SK-N-SH treated with all-trans-retinoic acid at 6 μM for 48 hours (cell line): ENCODE results near the gene USF2.

ENCODE experiments used
- ARNTL ChIP-seq: fragments of 450-650 bp; formaldehyde crosslinking; IDR thresholded peaks from 2 replicates; pipeline ENCODE4 v1.5.0; 2020; ENCODE audit warnings: low read depth, mild to moderate bottlenecking, moderate library complexity, borderline replicate concordance
- GLIS3 ChIP-seq: fragments of 250-450 bp; sonication (Bioruptor Pico); IDR thresholded peaks from 2 replicates; pipeline ENCODE4 v1.5.0; 2020; ENCODE audit warnings: mild to moderate bottlenecking, moderate library complexity
- OSR1 ChIP-seq: fragments of 250-450 bp; sonication (Bioruptor Pico); IDR thresholded peaks from 2 replicates; pipeline ENCODE4 v1.8.0; 2022; ENCODE audit warnings: moderate library complexity, mild to moderate bottlenecking, inconsistent platforms
- RARB ChIP-seq: fragments of 250-450 bp; sonication (Bioruptor Pico); IDR thresholded peaks from 2 replicates; pipeline ENCODE4 v1.8.0; 2021; ENCODE audit warnings: mild to moderate bottlenecking, moderate library complexity
- TOX ChIP-seq: fragments of 250-450 bp; sonication (Bioruptor Pico); IDR thresholded peaks from 2 replicates; pipeline ENCODE4 v1.8.0; 2021; ENCODE audit warnings: mild to moderate bottlenecking, moderate library complexity, borderline replicate concordance
- ZNF565 ChIP-seq: fragments of 450-650 bp; formaldehyde crosslinking; conservative IDR thresholded peaks from 2 replicates; pipeline ENCODE4 v1.5.0; 2020; ENCODE audit warnings: low read depth, mild to moderate bottlenecking, moderate library complexity
- TF ChIP-seq, protein P1 (sequence below): fragments of 250-450 bp; sonication (Bioruptor Pico); IDR thresholded peaks from 2 replicates; pipeline ENCODE4 v1.8.0; 2020; ENCODE audit warnings: mild to moderate bottlenecking, moderate library complexity, borderline replicate concordance
- TF ChIP-seq, protein P2 (sequence below): fragments of 250-450 bp; sonication (Bioruptor Pico); IDR thresholded peaks from 2 replicates; pipeline ENCODE4 v1.5.1; 2020; ENCODE audit warnings: low read depth, mild to moderate bottlenecking, moderate library complexity

DNA sequence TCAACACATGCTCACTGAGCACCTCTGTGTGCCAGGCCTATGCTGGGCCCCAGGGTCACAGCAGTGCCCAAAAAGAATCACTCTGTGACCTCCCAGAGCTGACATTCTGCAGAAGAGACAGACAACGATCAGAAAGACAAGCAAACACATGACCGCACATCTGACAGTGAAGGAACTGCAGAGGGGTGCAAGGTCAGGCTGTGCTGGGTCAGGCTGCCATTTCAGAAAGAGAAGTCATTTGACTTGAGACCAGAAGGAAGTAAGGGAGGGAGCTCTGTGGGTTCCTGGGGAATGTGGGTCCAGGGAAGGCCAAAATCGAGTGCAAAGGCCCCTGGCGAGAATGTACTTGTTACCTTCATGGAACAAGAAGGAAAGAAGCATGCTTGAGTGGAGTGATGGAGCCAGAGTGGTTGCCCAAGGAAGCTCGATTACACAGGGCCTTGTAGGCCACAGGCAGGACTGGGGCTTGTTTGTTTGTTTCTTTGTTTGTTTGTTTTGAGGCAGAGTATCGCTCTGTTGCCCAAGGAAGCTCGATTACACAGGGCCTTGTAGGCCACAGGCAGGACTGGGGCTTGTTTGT, 48.8 kb downstream of the USF2 start:
- TF ChIP-seq RARB: no peak
- TF ChIP-seq ZNF565 (CRISPR knock-in tag): no peak
- TF ChIP-seq, protein P1, sequence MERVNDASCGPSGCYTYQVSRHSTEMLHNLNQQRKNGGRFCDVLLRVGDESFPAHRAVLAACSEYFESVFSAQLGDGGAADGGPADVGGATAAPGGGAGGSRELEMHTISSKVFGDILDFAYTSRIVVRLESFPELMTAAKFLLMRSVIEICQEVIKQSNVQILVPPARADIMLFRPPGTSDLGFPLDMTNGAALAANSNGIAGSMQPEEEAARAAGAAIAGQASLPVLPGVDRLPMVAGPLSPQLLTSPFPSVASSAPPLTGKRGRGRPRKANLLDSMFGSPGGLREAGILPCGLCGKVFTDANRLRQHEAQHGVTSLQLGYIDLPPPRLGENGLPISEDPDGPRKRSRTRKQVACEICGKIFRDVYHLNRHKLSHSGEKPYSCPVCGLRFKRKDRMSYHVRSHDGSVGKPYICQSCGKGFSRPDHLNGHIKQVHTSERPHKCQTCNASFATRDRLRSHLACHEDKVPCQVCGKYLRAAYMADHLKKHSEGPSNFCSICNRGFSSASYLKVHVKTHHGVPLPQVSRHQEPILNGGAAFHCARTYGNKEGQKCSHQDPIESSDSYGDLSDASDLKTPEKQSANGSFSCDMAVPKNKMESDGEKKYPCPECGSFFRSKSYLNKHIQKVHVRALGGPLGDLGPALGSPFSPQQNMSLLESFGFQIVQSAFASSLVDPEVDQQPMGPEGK (CRISPR knock-in tag): no peak
- TF ChIP-seq, protein P2, sequence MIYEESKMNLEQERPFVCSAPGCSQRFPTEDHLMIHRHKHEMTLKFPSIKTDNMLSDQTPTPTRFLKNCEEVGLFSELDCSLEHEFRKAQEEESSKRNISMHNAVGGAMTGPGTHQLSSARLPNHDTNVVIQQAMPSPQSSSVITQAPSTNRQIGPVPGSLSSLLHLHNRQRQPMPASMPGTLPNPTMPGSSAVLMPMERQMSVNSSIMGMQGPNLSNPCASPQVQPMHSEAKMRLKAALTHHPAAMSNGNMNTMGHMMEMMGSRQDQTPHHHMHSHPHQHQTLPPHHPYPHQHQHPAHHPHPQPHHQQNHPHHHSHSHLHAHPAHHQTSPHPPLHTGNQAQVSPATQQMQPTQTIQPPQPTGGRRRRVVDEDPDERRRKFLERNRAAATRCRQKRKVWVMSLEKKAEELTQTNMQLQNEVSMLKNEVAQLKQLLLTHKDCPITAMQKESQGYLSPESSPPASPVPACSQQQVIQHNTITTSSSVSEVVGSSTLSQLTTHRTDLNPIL (CRISPR knock-in tag): no peak
- TF ChIP-seq ARNTL (CRISPR knock-in tag): no peak
- no peak for TF ChIP-seq TOX (CRISPR knock-in tag)
- TF ChIP-seq GLIS3: no peak
- TF ChIP-seq OSR1 (CRISPR knock-in tag): no peak
